GM21447 (cell line): ENCODE data around the gene SIGLEC11.
"Not testable (repeated sequence)": the region's sequence is repeated elsewhere in the genome, so short reads cannot be mapped to it uniquely, and the experiment has no call there.

ENCODE experiments used
- ATAC-seq: cut with Tn5 transposase; IDR thresholded peaks from one replicate; pipeline ENCODE4 v1.9.1; 2021; ENCODE audit not compliant: unreplicated experiment

Gene SIGLEC11

DNA sequence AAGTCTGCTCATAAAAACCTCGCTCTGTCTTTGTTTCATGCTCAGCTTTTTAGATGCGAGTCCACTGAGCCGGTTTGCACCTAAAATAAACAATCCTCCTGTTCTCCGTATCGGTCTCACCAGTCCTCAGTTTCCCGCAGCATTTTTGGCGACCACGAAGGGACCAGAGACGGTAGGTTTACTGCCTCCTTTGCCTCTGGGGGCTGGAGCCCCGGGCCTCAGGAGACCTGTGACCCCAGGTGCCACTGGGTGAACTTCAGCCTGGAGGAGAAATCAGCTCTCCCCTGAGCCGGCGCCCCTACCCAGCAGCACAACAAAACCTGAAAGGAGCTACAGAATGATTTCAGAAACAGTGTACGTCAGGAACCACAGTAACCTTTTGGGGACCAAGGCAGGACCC is 8.1 kb downstream of the SIGLEC11 start:
- no peak for ATAC-seq

DNA sequence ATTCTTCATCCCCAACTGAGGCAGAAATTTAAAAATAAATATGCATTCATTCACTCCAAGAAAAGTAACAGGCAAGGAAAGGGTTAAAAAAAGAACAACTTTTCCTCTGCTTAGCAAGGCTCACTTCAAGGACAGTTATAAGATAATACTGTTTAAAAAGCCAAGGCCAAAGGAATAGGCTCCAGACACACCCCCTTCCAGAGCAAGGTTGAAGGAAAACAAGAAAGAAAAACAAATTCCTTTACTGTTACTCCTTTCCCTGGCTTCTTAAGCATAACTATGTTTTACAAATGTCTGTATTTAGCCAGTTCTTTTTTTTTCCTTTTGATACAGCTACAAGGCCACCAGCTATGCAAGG is 8.5 kb downstream of the SIGLEC11 start:
- ATAC-seq = no peak

DNA sequence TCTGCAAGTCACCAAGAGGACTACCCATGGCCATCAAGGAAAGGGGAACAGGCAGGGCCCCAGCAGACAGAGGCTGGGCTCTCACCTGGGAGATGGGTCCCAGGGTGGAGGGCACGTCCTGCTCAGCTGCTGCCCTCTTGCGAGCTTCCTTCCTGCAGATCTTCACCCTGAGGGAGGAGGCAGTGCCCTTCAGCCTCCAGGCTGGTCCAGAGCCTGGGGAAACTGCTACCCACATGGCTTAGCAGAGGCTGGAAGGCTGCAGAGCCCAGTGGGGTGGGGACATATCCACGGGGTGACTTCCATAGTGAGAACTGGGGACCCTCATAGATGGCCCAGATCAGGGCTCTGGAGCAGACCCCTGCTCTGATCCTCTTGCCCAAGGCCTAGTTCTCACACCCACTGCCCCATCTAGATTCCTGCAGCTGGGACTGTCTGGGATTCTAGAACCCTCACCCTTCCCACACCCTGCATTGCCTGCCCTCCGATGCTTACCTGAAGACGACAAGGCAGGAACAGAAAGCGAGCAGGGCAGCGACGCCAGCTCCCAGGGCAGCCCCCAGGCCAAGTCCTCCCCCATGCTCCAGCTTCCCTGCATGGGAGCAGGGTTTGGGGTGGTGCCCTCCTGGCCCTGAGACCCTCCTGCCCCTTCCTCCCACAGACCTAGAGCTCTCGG is 9.0 kb downstream of the SIGLEC11 start:
- no peak for ATAC-seq

DNA sequence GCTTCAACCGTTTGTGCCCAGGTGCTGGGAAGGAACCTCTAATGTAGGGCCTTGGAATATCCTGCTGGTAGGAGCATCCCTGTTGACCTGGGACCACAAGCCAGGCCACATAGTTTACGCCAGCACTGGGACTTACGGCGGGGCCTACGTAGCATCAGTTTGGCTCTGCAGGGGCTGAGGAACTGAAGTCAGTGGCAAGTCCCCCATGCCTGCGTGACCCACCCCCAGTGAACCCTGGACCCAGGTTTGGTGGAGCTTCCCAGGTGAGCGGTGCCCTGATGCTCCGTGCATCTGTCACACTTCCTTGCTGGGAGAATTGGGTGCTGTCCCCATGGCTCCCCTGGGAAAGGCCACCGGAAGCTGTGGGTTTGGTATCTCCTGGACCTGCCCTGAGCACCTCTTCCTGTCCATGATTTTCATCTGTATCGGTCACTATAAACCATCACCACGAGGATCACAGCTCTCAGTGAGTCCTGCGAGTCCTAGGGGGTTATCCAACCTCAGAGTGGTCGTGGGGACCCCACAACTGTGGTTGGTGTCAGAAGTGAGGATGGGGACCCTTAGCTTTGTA is 9.9 kb downstream of the SIGLEC11 start:
- no peak for ATAC-seq

DNA sequence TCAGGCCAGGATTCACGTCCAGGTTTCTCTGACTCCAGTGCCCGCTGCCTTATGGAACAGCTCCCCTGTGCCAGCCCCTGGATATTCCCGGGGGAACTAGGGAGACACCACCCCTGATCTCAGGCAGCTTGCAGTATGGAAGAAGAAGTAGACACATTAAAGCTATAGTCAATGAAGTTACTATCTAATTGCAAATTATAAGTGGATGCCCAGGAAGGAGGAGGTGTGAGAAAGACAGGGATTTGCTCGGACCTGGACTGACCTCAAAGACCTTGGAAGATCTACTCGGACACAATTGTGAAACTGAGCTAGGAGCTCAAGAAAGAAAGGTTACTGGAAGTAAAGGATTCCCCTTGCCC is 10.4 kb downstream of the SIGLEC11 start:
- no peak for ATAC-seq

DNA sequence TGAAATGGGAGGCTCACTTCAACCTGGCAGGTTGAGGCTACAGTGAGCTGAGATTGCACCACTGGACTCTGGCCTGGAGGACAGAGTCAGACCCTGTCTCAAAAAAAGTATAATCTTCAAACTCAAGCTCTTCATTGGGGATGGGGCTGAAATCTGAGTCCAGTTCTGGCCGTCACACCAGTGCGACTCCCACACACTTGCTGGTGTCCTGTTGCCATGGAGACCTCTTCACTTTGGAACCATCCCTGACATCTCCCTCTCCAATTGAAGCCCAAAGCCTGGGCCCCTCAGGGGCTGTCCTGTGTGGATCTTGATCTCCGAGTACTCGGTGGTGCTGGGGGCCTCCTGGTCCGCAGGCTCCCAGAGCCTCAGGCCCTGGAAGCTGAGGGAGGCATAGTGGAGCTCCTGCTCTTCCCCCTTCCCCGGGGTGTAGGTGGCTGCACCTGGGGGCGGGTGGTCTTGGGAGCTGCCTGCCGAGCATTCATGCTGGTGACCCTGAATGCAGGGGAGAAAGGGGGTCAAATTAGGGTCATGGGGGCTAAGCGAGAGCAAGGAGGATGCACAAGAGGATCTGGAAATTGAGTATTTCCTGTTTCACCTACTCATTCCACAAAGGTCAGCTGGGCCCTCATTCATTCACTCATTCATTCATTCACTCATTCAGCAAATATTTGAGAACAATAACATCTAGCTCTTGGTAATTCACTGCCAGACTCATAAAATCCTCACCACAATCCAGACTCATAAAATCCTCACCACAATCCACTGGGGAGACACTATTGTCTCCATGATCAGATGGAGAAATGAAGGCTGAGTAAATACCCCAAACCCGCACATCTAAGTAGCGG is 11.0 kb downstream of the SIGLEC11 start:
- ATAC-seq = no peak

DNA sequence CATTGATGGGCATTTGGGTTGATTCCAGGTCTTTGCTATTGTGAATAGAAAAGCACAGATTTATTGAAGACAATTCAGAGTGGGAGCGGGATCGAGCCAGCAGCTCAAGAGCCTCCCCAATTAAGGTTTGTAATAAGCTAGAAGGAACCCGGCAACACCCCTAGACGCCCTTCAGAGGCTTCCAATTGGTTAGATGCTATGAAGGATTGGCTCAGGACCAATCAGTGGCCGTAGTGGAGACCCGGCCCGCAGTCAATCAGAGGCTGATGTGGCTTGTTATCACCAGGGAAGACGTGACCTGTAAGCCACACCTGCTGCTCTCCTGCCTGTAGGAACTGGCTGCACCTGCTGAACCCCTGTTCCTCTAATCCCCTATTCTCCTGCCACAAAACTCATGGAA is 14.6 kb downstream of the SIGLEC11 start:
- ATAC-seq = no peak

DNA sequence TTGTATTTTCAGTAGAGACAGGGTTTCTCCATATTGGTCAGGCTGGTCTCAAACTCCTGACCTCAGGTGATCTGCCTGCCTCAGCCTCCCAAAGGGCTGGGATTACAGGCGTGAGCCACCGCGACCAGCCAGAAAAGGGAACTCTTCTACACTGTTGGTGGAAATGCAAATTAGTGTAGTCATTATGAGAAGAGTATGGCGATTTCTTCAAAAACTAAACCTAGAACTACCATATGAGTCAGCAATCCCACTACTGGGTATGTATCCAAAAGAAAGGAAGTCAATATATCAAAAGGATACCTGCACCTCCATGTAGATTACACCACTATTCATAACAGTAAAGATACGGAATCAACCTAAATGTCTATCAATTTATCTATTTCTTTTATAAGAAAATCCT is 16.4 kb downstream of the SIGLEC11 start:
- ATAC-seq = not testable (repeated sequence)

DNA sequence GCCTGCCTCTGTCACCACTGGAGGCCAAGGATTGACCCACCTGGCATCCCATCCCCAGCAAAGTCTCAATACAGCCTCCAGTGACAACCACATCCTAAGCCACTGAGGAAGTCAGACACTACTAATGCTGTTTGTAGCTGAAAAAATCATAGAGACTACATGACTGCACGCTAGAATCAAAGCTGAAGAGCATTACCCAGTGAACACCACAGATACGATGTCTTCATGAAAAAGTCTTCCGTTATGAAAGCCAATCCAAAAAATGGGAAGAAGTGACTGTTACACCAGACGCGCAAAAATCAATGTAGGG is 20.5 kb downstream of the SIGLEC11 start:
- ATAC-seq = no peak

DNA sequence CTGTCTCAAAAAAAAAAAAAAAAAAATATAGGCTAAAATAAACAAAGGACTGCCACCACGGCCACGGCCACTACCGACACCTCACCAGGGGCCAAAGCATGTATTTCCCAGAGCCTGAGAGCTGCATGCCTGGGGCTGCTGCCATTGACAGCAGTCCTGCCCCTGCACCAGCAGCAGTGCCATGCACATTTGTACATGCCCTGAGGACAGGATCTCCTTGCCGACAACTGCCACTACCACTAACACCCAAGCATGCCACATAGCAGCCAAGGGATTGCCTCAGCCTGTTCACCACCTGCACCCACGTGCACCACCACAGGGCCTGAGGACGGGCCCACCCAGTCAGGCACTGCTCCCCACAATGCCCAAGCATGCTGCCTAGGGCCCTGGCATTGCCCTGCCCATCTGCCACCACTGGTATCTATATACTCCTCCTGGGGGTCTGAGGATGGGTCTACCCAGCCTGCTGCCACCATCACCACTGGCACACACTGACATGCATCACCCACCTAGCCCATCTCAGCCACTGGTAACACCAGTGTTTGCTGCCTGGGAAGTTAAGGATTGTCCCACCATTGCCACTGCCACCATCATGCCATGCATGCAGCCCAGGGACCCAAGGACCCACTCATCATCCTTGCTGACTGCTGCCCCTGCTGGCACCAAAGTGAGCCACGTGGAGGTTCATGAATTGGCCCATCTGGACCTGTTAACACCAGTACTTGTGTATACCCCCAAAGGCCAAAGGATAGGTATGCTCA is 21.1 kb downstream of the SIGLEC11 start:
- no peak for ATAC-seq

DNA sequence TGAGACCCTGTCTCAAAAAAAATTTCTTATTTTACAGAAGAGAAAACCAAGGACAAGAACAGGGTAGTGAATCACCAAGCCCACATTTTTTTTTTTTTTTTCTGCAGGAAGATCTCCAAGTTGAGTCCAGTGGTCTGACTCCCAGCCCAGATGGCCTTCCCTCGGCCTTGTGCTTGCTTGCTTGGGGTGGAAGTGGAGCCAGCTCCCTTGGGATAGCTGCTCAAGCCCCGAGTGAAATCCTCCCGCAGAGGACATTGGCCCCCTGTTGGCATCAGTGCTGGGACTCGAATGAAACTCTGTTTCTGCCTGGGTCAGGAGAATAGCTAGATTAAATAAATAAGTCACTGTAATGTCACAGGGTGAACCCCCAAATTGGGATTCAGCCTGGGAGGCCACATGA is 22.3 kb downstream of the SIGLEC11 start:
- no peak for ATAC-seq

DNA sequence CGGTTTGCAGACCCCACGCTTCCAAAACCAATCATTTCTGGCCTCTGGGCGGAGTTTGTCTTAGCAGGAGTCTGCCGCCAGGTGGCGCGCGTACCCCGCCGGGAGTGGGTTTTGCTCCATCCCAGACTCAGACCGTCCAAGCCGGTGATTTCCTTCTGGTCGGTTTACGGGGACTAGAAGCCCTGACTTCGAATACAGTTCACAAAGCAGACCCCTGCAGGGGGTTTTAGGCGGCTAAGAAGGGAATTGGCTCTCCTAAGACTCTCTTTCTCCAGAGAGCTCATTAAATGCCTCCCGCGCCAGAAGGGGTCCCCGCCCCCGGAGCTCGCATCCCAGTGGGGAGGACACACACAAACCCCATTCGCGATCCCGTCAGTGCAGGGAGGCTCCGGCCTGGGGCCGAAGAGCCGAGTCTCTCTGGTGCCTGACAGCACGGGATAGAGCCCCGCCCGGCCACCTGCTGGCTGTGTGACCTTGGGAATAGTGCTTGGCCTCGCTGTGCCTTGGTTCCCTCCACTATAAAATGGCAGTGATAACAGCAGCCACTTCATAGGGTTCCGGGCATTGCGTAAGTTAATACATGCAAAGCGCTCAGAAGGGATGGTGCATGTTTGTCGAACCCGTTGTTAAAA is 23.1 kb downstream of the SIGLEC11 start:
- ATAC-seq = no peak

DNA sequence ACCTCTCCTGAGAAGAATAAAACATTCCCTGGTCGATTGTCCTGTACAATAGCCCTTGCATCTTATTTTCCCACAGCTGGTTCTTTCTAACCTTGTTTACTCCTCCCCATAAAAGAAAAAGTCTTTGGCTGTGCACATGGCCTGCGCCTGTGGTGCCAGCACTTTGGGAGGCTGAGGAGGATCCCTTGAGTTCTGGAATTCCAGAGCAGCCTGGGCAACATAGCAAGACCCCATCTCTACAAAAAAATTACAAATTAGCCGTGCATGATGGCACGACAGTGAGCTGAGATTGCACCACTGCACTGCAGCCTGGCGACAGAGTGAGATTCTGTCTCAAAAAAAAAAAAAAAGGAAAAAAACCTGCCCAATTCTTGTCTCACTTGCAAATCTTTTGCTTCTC is 24.4 kb downstream of the SIGLEC11 start:
- ATAC-seq = no peak

DNA sequence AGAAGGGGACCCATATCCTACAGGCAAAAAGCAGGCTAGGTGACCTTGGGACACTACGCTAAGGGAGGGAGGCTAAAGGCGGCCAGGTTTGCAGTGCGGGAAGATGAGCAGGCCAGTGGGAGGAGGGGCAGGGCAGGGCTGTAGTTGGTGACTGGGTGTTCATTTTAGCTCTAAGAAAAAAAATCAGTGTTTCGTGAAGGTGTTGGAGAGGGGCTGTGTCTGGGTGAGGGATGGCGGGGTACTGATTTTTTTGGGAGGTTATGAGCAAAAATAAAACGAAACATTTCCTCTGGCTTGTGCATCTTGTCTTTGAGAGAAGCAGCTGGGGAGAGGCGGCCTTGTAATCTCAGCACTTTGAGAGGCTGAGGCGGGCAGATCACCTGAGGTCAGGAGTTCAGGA is 27.3 kb downstream of the SIGLEC11 start:
- no peak for ATAC-seq

DNA sequence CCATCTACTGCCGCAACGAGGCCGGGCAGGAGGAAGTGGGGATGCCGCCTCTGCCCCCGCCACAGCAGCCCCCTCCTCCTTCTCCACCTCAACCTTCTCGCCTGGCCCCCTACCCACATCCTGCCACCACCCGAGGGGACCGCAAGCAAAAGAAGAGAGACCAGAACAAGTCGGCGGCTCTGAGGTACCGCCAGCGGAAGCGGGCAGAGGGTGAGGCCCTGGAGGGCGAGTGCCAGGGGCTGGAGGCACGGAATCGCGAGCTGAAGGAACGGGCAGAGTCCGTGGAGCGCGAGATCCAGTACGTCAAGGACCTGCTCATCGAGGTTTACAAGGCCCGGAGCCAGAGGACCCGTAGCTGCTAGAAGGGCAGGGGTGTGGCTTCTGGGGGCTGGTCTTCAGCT is 28.2 kb downstream of the SIGLEC11 start:
- ATAC-seq = no peak

DNA sequence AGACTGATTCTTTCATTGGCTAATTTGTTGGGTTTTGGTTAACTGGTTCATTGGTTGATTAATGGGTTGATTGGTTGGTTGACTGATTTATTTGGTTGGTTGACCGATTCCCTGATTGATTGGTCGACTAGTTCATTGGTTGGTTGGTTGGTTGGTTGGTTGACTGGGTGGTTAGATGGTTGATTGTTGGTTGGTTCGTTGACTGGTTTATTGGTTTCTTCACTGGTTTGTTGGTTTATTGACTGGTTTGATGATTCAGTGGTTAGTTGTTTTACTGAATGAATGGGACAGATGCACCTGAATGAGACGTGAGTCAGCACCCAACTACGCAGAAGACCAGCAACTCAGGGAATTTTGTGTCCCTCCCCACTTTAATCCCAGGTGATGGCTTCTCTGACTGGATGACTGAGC is 28.9 kb downstream of the SIGLEC11 start:
- ATAC-seq = no peak

DNA sequence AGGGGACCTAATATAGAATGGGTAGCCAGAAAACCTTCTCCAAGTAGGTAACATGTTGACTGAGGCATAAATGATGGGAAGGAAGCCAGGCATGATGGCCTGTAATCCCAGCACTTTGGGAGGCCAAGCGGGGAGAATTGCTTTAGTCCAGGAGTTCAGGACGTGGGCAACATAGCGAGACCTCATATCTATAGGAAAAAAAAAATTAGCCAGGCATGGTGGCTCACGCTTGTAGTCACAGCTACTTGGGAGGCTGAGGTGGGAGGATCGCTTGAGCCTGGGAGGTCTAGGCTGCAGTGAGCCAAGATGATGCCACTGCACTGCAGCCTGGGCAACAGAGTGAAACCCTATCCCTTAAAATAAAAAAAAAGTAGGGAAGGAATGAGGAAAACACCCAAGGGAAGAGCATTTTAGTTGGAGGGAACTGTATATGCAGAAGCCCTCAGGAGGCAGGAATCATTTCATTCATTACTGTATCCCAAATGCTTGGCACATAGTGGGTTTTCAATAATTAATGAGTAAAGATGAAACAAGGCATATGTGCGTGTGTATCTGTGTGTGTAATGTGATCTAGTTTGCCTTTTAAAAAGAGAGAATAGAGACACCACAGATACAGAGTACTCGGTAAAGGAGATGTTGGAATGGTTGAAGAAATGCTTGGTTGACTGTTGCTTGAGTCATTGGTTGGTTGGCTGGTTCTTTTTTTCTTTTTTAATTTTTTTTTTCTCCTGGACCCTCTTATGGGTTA is 29.5 kb downstream of the SIGLEC11 start:
- ATAC-seq = no peak

DNA sequence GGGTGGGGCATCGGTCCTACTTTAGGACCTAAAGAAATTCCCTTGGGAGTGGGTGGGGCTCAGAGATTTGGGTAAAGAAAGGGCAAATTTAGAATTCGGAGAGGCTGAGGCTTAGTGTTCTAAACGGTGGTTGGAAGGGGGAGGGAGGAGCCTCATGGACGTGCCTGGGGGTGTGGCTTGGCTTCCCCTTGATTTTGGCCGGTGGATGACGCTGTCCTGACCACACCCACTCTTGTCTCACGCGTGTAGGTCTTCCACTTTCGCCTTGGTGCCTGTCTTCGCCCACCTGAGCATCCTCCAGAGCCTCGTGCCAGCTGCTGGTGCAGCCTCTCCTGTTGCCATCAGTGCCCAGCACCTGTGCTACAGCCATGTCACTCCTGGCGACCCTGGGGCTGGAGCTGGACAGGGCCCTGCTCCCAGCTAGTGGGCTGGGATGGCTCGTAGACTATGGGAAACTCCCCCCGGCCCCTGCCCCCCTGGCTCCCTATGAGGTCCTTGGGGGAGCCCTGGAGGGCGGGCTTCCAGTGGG is 30.4 kb downstream of the SIGLEC11 start:
- no peak for ATAC-seq

DNA sequence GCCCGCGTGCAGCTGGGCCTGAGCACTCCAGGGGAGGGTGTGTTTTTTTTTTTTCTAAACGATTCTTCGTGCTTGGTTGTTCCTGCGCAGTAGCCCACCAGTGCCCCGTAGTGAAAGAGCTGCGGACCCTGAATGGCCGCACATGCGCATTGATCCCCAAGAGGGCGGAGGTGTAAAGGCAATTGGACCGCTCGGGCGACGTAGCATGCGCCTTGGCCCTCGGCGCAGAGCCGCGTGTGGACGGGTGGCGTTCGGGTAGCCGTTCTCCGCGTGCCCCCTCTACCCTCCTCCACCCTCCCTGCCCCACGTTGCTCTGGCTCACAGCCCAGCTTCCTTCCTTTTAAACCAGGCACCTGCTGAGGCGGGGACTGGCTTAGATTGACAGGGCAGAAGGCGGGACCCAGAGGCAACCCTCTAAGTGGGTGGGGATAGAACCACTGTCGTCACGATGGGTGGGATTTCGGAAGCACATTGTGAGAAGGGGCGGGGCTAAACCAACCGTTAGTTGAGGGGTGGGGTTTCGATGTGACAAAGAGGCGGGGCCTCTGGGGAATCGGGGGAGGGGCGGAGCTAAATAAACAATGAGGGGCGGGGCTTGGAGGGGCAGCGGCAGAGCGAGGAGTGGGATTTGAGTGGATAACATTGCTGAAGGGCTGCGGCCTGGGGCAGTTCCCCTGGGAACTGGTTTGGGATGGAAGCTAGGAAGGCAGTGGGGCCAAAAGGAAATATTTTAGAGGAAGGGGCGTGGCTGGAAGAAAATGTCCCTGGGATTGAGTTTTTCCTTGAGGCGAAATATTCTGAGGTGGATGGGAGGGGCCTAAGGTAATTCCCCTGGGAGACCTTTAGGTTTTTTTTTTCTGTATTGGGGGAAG is 31.1 kb downstream of the SIGLEC11 start:
- ATAC-seq = peak; percentile 50
